ENCODE data around the gene COL20A1. TPM values are rescaled to one million over a fixed set of nuclear protein-coding genes. Genes with fewer than 3 reads are reported as not detected.

COL20A1 gene
- total RNA-seq, 1 experiment from 2014 or later: 3.1 TPM

GRCh38 chr20:63295422-63295821, 2.4 kb downstream of the COL20A1 start:
- H3K4me3 ChIP-seq (ENCODE audit: low read length): no peak overlapping the region
- H3K79me2 ChIP-seq (ENCODE audit: low read length): no peaks in the 10 kb centered on the region
- no peak for DNase-seq
- H3K9me2 ChIP-seq (replicated peaks; ENCODE audit: insufficient read depth, low read length): no peaks in the 10 kb centered on the region
- H2AFZ ChIP-seq (ENCODE audit: low read length): no peak overlapping the region
- H3K4me1 ChIP-seq (ENCODE audit: low read length): peaks cover 27% of the 10 kb centered on the region
- H3K9ac ChIP-seq (ENCODE audit: low read length): no peak overlapping the region
- no peaks in the 10 kb centered on the region for H3K9me3 ChIP-seq (ENCODE audit: low read length)
- no peak overlapping the region for H3K4me2 ChIP-seq (ENCODE audit: low read depth, low read length, poor library complexity, severe bottlenecking)
- no peak overlapping the region for H3K27ac ChIP-seq (ENCODE audit: low read length)
- H3K27me3 ChIP-seq (ENCODE audit: low read length): no peaks in the 10 kb centered on the region
- H3K36me3 ChIP-seq (ENCODE audit: insufficient read depth, low read length): no peaks in the 10 kb centered on the region
- H4K20me1 ChIP-seq (ENCODE audit: insufficient read depth, low read depth, low read length): peaks cover 10% of the 10 kb centered on the region; the same call in 1 of the 2 replicates

- H4K20me1 ChIP-seq (ENCODE audit: insufficient read depth, low read depth, low read length): peaks cover 8% of the 10 kb centered on the region; the same call in 1 of the 2 replicates
- H3K36me3 ChIP-seq (ENCODE audit: insufficient read depth, low read length): no peaks in the 10 kb centered on the region
- peaks cover 27% of the 10 kb centered on the region for H3K4me1 ChIP-seq (ENCODE audit: low read length)
- DNase-seq: no peak
- H3K4me3 ChIP-seq (ENCODE audit: low read length): no peak overlapping the region
- no peaks in the 10 kb centered on the region for H3K79me2 ChIP-seq (ENCODE audit: low read length)
- no peak overlapping the region for H3K4me2 ChIP-seq (ENCODE audit: low read depth, low read length, poor library complexity, severe bottlenecking)
- H3K9me2 ChIP-seq (replicated peaks; ENCODE audit: insufficient read depth, low read length): no peaks in the 10 kb centered on the region
- H3K9me3 ChIP-seq (ENCODE audit: low read length): no peaks in the 10 kb centered on the region
- 0 out of 2 replicates have a peak overlapping the region, but pooled peaks have one; percentile 36 for H3K27ac ChIP-seq (ENCODE audit: low read length)
- no peaks in the 10 kb centered on the region for H3K27me3 ChIP-seq (ENCODE audit: low read length)
- no peak overlapping the region for H3K9ac ChIP-seq (ENCODE audit: low read length)
- no peak overlapping the region for H2AFZ ChIP-seq (ENCODE audit: low read length)
Measured at GRCh38 chr20:63295846-63296245, 2.9 kb downstream of the COL20A1 start.

GRCh38 chr20:63296531-63297299, 3.7 kb downstream of the COL20A1 start:
- Histone ChIP-seq H3K9me2 (replicated peaks; ENCODE audit: insufficient read depth, low read length) (no peaks in the 10 kb centered on the region), H3K9ac (ENCODE audit: low read length) (peak overlapping the region; percentile 34; the same call in 1 of the 2 replicates), H3K4me1 (ENCODE audit: low read length) (peaks cover 22% of the 10 kb centered on the region), H3K4me3 (ENCODE audit: low read length) (no peak overlapping the region), H3K9me3 (ENCODE audit: low read length) (no peaks in the 10 kb centered on the region), H3K79me2 (ENCODE audit: low read length) (no peaks in the 10 kb centered on the region), H3K36me3 (ENCODE audit: insufficient read depth, low read length) (no peaks in the 10 kb centered on the region), H3K27me3 (ENCODE audit: low read length) (no peaks in the 10 kb centered on the region), H4K20me1 (ENCODE audit: insufficient read depth, low read depth, low read length) (peaks cover 8% of the 10 kb centered on the region; the same call in 1 of the 2 replicates), H3K27ac (ENCODE audit: low read length) (peak overlapping the region; percentile 36; the same call in 1 of the 2 replicates), H3K4me2 (ENCODE audit: low read depth, low read length, poor library complexity, severe bottlenecking) (peak overlapping the region; percentile 35), H2AFZ (ENCODE audit: low read length) (no peak overlapping the region)
- DNase-seq: peak; percentile 67

GRCh38 chr20:63297371-63297781, 4.4 kb downstream of the COL20A1 start:
- DNase-seq: peak; percentile 82
- Histone ChIP-seq H3K9me3 (ENCODE audit: low read length) (no peaks in the 10 kb centered on the region), H4K20me1 (ENCODE audit: insufficient read depth, low read depth, low read length) (peaks cover 1% of the 10 kb centered on the region; the same call in 1 of the 2 replicates), H2AFZ (ENCODE audit: low read length) (no peak overlapping the region), H3K27me3 (ENCODE audit: low read length) (no peaks in the 10 kb centered on the region), H3K36me3 (ENCODE audit: insufficient read depth, low read length) (no peaks in the 10 kb centered on the region), H3K27ac (ENCODE audit: low read length) (no peak overlapping the region), H3K9me2 (replicated peaks; ENCODE audit: insufficient read depth, low read length) (no peaks in the 10 kb centered on the region), H3K4me3 (ENCODE audit: low read length) (no peak overlapping the region), H3K9ac (ENCODE audit: low read length) (no peak overlapping the region; the same call in 1 of the 2 replicates), H3K4me1 (ENCODE audit: low read length) (peaks cover 22% of the 10 kb centered on the region), H3K79me2 (ENCODE audit: low read length) (no peaks in the 10 kb centered on the region), H3K4me2 (ENCODE audit: low read depth, low read length, poor library complexity, severe bottlenecking) (peak overlapping the region; percentile 35)

GRCh38 chr20:63297796-63298572, 5.0 kb downstream of the COL20A1 start:
- H3K4me3 ChIP-seq (ENCODE audit: low read length): no peak overlapping the region
- H3K27ac ChIP-seq (ENCODE audit: low read length): no peak overlapping the region
- no peaks in the 10 kb centered on the region for H3K79me2 ChIP-seq (ENCODE audit: low read length)
- no peaks in the 10 kb centered on the region for H3K36me3 ChIP-seq (ENCODE audit: insufficient read depth, low read length)
- no peaks in the 10 kb centered on the region for H3K9me2 ChIP-seq (replicated peaks; ENCODE audit: insufficient read depth, low read length)
- H3K9ac ChIP-seq (ENCODE audit: low read length): no peak overlapping the region; the same call in 1 of the 2 replicates
- H4K20me1 ChIP-seq (ENCODE audit: insufficient read depth, low read depth, low read length): no peaks in the 10 kb centered on the region
- peaks cover 22% of the 10 kb centered on the region for H3K4me1 ChIP-seq (ENCODE audit: low read length)
- no peak overlapping the region for H2AFZ ChIP-seq (ENCODE audit: low read length)
- H3K9me3 ChIP-seq (ENCODE audit: low read length): no peaks in the 10 kb centered on the region
- no peaks in the 10 kb centered on the region for H3K27me3 ChIP-seq (ENCODE audit: low read length)
- no peak for DNase-seq
- H3K4me2 ChIP-seq (ENCODE audit: low read depth, low read length, poor library complexity, severe bottlenecking): peak overlapping the region; percentile 35

GRCh38 chr20:63298731-63299312, 5.8 kb downstream of the COL20A1 start:
- no peak overlapping the region for H2AFZ ChIP-seq (ENCODE audit: low read length)
- no peaks in the 10 kb centered on the region for H3K9me2 ChIP-seq (replicated peaks; ENCODE audit: insufficient read depth, low read length)
- peaks cover 22% of the 10 kb centered on the region for H3K4me1 ChIP-seq (ENCODE audit: low read length)
- no peak overlapping the region for H3K9ac ChIP-seq (ENCODE audit: low read length)
- no peaks in the 10 kb centered on the region for H3K9me3 ChIP-seq (ENCODE audit: low read length)
- H3K27me3 ChIP-seq (ENCODE audit: low read length): no peaks in the 10 kb centered on the region
- no peak overlapping the region for H3K27ac ChIP-seq (ENCODE audit: low read length)
- H3K4me2 ChIP-seq (ENCODE audit: low read depth, low read length, poor library complexity, severe bottlenecking): no peak overlapping the region
- no peaks in the 10 kb centered on the region for H3K79me2 ChIP-seq (ENCODE audit: low read length)
- no peak overlapping the region for H3K4me3 ChIP-seq (ENCODE audit: low read length)
- DNase-seq: no peak
- H4K20me1 ChIP-seq (ENCODE audit: insufficient read depth, low read depth, low read length): no peaks in the 10 kb centered on the region
- no peaks in the 10 kb centered on the region for H3K36me3 ChIP-seq (ENCODE audit: insufficient read depth, low read length)

- H3K27ac ChIP-seq (ENCODE audit: low read length): no peak overlapping the region
- H3K79me2 ChIP-seq (ENCODE audit: low read length): no peaks in the 10 kb centered on the region
- H3K9me2 ChIP-seq (replicated peaks; ENCODE audit: insufficient read depth, low read length): no peaks in the 10 kb centered on the region
- H3K4me2 ChIP-seq (ENCODE audit: low read depth, low read length, poor library complexity, severe bottlenecking): no peak overlapping the region
- H3K36me3 ChIP-seq (ENCODE audit: insufficient read depth, low read length): no peaks in the 10 kb centered on the region
- H3K4me1 ChIP-seq (ENCODE audit: low read length): peaks cover 12% of the 10 kb centered on the region
- no peaks in the 10 kb centered on the region for H3K27me3 ChIP-seq (ENCODE audit: low read length)
- no peaks in the 10 kb centered on the region for H3K9me3 ChIP-seq (ENCODE audit: low read length)
- no peak overlapping the region for H2AFZ ChIP-seq (ENCODE audit: low read length)
- no peaks in the 10 kb centered on the region for H4K20me1 ChIP-seq (ENCODE audit: insufficient read depth, low read depth, low read length)
- no peak overlapping the region for H3K9ac ChIP-seq (ENCODE audit: low read length)
- no peak overlapping the region for H3K4me3 ChIP-seq (ENCODE audit: low read length)
- DNase-seq: no peak
Measured at GRCh38 chr20:63301671-63302070, 8.7 kb downstream of the COL20A1 start.

Measured in Karpas-422 (cell line).